GM08714 (cell line): ENCODE results near the gene ZNF335.
"Not testable (repeated sequence)": the region's sequence is repeated elsewhere in the genome, so short reads cannot be mapped to it uniquely, and the experiment has no call there.

Experiments used
- H3K4me3 ChIP-seq: fragments of 200-500 bp; sonication (Bioruptor generic); 2 replicates; pipeline ENCODE4 v1.5.1; 2014; ENCODE audit warnings: mild to moderate bottlenecking, low read length, inconsistent platforms
- ZNF274 ChIP-seq: IDR thresholded peaks from 2 replicates; pipeline ENCODE4 v1.6.1; 2012; ENCODE audit warnings: mild to moderate bottlenecking, low read depth, low read length

The ZNF335 gene

DNA sequence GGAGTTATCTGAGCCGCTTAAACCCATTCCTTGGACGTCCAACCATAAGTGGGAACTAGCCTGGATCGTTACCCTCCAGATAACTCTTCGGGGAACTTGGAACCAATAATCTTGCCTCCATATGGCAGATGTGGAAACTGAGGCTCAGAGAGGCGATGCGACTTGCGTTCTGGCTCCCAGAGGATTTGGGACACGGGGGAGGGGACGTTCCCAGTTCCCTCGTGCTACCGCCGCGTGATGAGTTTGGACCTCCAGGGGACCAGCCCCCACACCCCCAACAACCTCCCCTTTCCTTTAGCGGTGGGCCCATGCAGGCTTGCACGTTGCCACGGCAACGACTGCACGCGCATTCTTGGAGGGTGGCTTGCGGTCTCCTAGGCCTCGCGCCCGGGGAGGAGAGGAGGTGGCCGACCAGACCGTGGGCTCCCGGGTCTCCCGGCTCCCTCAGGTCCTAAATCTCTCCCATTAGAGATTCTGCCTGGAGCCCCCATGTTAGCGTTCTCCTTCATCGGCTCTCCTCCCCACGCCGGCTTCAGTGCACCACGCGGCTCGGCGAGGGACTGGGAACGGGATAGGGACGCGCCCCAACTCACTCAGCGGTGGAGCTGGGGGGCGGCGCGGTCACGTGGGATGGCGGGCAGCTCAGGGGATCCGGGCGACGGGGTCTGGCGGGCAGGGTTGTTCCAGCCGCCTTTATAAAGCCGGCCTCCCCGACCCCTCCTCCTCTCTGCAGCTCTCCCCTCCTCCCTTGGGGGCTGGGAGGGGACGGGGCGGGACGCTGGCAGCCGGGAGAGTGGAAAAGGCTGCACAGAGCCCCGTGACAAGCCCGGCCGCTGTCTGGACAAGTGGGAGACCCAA lies 60.3 kb downstream of the ZNF335 start, which contains the start of gene PLTP:
TSS of gene PLTP (minus strand) at position 670 of the 858 bp plus-strand sequence. CDS start 703 bp downstream, outside the sequence.
- no peak for TF ChIP-seq ZNF274
- H3K4me3 ChIP-seq = peak within 1 kb of the TSS; percentile 42; the same call in 1 of the 2 replicates

GRCh38 chr20:45910670-45911485 lies 61.1 kb downstream of the ZNF335 start:
- no peak for TF ChIP-seq ZNF274
- peak overlapping the region; percentile 42; the same call in 1 of the 2 replicates for H3K4me3 ChIP-seq

DNA sequence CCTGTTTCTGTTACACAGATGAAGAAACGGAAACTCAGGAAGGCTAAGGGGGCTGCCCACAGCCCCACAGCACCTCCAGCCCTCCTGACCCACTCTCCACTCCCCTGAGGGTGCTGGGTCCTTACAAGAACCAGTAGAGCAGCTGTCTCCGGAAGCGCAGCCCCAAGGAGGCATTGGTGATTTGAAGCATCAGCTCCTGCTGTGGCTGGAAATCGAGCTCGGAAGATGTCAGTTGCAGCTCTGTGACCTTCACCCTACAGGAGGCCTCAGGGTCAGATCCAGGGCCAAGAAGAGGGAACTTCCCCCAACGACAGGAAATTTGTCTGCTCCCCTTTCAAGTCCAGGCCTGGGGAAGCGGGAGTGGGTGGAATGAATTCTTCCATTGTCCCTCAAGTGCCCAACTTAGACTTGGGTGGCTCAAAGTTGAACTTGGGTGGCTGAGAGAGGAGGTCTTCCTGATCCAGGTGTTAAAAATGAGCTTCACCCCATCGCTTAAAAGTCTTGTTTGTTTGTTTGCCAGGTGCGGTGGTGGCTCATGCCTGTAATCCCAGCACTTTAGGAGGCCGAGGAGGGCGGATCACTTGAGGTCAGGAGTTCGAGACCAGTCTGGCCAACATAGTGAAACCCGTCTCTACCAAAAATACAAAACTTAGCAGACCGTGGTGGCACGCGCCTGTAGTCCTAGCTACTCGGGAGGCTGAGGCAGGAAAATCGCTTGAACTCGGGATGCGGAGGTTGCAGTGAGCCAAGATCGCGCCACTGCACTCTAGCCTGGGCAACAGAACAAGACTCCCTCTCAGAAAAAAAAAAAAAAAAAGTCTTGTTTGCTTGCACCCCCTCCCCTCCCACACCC lies 62.0 kb downstream of the ZNF335 start:
- peak overlapping the region; percentile 13; the same call in 1 of the 2 replicates for H3K4me3 ChIP-seq

DNA sequence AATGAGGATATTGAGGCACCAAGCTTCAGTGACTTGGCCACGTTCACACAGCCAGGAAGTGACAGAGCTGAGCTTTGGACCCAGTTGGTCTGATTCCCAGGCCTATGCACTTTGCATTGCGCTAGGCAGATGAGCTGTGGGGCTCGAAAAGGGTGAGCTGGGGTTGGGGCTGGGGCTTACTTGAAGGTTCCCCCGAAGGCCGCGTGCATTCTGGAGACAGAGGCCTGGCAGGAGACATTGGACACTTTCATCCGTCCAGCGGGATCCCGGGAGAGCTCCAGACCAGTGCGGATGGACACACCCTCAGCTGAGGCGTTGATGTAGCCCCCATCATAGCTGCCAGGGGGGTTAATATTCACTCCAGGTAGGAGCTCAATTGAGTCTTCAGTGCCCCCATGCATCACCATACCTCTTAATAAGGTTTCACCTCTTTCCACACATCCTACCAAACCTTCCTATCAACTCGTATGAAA lies 62.6 kb downstream of the ZNF335 start:
- no peak overlapping the region for H3K4me3 ChIP-seq
- TF ChIP-seq ZNF274 = no peak

More for the DNA sequence above, 62.0 kb downstream of the ZNF335 start:
- no peak for TF ChIP-seq ZNF274

- H3K4me3 ChIP-seq = no peak overlapping the region
- TF ChIP-seq ZNF274 = no peak
Measured at GRCh38 chr20:45908084-45908483, 63.9 kb downstream of the ZNF335 start.

DNA sequence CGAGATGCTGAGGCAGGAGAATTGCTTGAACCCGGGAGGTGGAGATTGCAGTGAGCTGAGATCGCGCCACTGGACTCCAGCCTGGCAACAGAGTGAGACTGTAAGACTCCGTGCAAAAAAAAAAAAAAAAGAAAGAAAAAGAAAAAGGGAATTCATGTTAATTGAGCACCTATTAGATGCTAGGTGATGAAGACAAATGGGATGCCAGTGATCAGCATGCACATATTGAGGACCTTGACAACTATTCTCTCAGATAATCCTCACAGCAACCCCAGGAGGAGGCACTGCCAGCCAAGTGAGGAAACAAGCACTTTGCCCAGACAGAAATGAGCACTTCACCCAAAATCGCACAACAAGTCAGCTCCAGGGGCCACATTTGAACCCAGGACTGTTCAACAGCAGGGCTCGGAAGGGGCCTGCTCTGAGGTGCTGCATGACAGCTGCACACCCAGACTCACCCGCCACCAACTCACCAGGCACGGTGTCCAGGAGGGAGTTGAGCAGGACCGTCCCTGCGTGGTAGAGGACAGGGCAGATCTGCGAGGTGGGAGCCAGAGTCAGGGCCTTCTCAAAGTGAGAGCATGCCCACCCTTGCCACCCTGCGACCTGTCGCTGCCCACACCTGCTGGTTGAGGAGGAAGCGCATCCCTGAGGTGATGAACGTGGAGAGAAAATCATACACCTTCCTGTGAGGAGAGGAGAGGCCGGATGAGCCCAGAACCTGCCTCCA lies 64.6 kb downstream of the ZNF335 start:
- no peak for TF ChIP-seq ZNF274

DNA sequence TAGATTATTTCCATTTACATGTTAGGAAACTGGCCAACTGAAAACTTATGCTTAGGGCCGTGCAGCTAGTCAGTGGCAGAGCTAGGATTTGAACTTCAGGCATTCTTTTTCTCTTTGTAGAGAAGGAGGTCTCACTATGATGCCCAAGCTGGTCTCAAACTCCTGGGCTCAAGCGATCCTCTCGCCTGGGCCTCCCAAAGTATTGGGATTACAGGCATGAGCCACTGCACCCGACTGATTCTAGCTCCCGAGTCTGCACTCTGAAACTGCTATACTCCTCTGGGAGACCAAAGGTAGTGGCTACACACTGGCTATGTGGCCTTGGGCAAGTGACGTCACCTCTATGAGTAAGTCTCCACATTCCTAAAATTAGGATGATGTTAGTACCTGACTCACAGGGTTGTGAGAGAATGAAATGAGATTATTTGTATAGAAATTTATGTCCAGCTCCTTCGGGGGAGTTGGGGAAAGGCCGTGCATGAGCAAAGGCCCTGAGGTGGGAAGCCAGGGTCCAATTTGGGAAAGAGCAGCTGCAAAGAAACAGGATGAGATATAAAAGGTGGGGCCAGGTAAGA lies 66.4 kb downstream of the ZNF335 start:
- TF ChIP-seq ZNF274 = no peak
- H3K4me3 ChIP-seq = no peak overlapping the region

More for the DNA sequence above, 64.6 kb downstream of the ZNF335 start:
- H3K4me3 ChIP-seq = no peak overlapping the region

DNA sequence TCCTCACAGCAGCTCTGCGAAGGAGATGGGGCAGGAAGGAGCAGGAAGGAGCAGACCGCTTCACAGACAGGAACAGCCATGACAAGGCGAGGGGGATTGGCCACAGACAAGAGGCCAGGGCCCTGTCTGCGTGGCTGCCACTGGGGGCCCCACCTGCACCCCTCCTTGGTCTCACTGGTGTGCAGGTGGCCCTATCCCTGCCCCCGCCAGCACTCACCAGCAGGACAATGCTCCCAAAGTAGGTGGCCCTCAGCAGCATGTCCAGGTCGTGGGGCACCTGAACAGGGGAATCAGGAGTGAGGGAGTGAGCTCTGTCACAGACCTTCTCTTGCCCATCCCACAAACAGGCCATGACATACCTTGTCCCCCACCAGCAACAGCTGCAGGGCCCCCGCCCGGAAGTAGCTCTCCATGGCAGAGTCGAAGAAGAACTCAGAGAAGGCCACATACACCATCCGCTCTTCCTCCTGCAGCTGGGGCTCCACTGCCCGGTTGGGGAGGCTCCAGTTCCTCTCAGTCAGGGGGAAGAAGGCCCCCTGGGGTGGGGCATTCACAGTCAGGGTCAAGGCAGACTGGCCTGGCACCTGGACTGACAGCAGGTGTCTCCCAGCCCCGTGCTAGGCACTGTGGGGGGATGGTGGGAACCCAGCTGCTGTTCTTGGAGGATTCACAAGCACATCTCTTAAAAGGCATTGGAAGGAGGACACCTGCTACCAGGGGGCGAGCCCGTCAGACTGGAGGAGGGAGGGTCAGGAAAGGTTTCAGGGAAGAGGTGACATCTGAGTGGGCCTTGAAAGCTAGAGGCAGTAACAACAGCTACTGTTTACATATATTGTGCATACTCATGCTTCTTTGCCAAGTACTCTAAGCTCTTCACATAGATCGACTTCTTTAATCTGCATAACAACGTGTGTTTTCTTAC lies 67.2 kb downstream of the ZNF335 start:
- TF ChIP-seq ZNF274 = no peak
- H3K4me3 ChIP-seq = no peak overlapping the region

- TF ChIP-seq ZNF274 = no peak
- no peak overlapping the region for H3K4me3 ChIP-seq
Measured at GRCh38 chr20:45902199-45902701, 69.8 kb downstream of the ZNF335 start.

DNA sequence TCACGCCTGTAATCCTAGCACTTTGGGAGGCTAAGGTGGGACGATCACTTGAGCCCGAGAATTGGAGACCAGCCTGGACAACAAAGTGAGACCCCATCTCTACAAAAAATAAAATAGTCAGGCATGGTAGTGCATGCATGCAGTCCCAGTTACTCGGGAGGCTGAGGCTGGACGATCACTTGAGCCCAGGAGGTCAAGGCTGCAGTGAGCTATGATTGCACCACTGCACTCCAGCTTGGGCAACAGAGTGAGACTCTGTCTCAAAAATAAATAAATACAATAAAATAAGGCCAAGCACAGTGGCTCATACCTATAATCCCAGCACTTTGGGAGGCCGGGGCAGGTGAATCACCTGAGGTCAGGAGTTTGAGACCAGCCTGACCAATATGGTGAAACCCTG lies 70.7 kb downstream of the ZNF335 start:
- not testable (repeated sequence) for H3K4me3 ChIP-seq

DNA sequence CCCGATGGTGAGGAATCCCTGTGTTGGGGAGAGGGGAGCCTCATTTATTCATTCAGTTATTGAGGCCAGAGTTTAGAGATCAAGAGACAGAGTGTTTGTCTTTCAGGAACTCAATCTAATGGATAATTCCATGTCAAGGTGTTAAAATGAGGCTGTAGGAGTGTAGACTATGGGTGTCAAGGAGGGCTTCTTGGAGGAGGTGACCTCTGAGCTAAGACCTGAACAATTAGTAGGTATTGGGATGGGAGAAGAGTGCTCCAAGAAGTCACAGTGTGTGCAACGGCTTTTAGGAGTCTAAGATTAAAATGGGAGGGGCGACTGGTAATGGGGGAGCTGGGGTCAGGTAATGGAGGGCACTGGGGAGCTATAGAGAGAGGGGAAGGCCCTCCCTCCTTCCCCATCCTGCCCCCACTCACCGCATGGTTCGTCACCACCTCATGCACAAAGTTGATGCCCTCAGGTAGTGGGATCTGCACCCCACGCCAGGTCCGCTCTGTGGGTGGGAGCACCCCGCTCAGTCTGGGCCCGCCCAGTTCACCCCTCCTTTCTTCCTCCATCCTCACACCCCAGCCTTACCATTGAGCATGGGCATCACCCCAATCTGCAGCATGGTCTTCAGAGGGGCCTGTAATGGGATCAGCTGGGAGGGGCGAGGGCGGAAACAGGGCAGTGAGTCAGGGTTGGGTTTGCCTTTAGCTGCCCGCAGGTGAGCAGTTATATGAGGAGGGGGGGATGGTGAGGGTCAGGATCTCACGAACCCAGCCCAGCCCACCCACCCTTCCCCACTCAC lies 72.8 kb downstream of the ZNF335 start:
- no peak overlapping the region for H3K4me3 ChIP-seq
- TF ChIP-seq ZNF274 = no peak
